ENCODE data around the gene FAM110D.

DNA sequence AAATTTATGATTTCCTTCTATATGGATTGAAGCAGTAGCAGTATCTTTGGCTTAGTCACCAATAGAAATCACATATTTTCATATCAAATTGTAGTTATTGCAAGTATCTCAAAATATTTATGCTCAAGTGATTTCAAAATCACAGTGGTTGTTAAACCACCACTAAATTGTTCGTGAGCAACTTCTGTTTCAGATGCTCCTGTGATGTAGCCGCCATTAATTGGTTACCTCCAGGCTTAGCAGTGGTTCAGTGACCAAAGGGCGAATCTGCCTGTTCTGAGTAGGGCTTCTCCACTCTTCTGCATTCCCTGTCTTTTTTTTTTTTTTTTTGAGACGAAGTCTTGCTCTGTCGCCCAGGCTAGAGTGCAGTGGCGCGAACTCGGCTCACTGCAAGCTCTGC, 16.5 kb downstream of the FAM110D start:
- TF ChIP-seq, protein P1, sequence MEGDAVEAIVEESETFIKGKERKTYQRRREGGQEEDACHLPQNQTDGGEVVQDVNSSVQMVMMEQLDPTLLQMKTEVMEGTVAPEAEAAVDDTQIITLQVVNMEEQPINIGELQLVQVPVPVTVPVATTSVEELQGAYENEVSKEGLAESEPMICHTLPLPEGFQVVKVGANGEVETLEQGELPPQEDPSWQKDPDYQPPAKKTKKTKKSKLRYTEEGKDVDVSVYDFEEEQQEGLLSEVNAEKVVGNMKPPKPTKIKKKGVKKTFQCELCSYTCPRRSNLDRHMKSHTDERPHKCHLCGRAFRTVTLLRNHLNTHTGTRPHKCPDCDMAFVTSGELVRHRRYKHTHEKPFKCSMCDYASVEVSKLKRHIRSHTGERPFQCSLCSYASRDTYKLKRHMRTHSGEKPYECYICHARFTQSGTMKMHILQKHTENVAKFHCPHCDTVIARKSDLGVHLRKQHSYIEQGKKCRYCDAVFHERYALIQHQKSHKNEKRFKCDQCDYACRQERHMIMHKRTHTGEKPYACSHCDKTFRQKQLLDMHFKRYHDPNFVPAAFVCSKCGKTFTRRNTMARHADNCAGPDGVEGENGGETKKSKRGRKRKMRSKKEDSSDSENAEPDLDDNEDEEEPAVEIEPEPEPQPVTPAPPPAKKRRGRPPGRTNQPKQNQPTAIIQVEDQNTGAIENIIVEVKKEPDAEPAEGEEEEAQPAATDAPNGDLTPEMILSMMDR (conservative IDR thresholded peaks at IDR 0.05) = no peak
- TF ChIP-seq EZH2 (IDR thresholded peaks at IDR 0.05; ENCODE audit: low read depth) = no peak
